ENCODE data around the gene ACIN1.

The ACIN1 gene

DNA sequence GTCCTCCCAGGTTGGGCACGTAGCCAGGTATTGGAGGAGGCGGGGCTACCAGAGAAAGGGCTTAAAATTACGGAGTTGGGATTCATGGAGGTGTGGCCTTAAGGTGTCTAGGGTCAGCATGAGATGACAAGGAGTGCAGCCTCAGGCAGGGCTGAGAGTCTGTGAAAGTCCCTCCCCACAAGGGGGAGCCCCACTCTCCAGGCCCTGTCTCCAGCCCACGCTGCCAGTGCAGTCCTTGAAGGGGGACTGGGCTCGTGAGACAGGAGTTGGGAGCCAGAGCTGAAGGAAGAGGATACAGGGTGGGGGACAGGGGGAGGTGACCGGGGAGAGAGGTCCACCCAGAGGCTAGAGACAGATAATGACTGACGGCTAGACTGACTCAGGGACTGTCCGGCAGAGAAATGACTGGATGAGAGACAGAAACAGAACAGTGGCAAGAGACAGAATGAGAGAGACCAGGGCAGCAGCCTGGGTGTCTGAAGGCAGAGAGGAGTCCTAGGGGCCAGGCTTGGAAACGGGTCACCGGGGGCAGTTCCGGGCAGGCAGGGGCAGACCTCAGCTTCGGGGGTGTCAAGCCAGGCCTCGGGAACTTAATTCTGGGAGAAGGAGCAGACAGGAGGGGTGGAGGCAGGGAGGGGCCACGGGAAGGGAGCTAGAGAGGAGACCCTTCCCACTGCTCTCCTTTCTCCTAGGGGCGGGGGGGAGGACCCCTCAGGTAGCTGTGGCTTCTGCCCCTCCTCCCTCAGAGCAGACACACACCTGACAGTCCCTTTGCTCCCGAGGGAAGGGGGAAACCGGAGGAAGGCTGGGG, 38.6 kb downstream of the ACIN1 start:
- DNase-seq, result peak; percentile 57

DNA sequence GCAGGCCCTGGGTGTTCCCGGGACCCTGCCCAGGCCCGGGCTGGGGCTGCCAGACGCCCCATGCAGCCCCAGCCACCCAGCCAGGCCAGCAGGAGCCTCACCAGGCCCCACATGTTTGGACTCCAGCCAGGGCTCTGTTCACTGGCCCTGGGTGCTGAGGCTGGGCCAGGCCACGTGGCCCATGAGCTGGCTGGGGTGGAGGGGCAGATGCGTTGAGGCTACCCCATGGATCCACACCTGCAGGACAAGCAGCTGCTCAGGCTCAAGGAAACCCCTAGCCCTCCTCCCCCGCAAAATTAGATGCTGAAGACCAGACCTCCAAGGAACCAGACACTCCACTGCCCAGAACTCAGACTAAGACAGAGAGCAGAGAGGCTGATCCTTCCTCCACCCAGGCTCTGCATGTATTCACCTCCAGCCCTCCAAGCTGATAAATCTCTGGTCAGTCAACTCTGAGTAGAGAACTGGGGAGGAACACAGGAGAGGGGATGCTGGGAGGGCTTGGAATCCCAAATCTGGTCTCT, 39.3 kb downstream of the ACIN1 start:
- no peak for DNase-seq

DNA sequence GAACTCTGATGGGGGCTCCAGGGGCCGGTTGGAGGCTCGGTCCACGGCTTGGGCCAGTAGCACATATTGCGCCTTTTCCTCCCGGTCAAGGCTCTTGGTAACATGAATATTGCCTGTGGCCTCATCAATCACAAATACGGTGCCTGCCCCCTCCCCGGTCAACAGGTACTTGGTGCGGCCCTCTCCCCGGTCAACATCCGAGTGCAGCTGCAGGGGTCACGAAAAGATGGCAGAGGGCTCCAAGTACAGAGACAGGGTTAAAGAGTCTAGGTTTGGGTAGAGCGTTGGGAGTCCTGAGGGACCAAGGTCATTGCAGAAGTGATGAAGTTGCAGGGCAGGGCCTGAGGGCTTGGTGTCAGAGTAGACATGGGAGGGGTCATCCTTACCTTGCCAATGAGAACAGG, 39.8 kb downstream of the ACIN1 start:
- DNase-seq, result no peak

DNA sequence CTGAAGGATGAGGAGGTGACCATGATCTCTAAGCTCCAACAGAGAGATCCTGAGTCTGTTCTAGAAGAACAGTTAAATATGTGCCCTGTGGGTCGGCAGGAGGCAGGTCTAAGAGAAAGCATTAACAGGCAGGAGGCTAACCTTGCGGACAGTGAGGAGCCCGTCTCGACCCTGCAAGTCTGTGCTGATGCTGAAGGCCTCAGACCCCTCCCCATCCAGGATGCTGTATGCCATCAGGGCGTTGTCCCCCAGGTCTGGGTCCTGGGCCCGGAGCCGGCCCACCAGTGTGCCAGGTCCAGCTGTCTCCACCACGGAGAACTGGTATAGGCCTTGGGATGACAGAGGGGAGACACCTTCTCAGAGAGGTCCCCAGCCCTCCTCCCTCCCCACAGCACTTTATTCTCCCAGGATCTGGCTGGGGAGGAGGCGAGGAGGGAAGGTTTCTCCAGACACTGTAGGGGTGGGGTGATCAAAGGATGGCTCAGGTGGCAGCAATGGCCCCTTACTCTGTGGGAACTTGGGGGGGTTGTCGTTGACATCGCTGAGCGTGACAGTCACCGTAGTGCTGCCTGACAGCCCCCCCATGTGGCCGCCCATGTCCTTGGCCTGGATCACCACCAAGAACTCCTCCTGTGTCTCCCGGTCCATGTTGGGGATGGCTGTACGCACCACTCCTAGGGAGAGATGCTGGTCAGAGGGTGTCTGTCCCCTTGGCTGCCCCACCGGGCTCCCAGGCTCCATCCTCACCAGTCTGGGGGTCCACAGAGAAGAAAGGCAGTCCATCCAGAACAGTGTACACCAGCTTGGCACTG, 40.7 kb downstream of the ACIN1 start:
- DNase-seq, result no peak

DNA sequence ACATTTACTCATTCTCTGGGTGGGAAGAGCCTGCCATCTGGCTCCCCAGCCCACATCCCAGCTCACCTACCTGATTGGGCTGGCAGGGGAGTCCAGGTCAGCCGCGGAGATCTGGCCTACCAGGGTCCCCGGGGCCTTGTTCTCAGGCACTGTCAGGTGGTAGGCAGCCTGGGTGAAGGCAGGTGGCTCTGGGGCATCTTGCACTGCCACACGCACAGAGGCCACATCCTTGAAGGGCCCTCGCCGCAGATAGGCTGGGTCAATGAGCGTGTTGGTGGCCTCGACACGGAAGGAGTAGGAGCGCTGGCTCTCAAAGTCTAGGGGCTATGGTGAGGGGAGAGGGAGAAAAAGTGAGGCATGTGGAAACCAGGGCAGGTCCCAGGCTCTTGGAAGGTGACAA, 41.5 kb downstream of the ACIN1 start:
- no peak for DNase-seq

DNA sequence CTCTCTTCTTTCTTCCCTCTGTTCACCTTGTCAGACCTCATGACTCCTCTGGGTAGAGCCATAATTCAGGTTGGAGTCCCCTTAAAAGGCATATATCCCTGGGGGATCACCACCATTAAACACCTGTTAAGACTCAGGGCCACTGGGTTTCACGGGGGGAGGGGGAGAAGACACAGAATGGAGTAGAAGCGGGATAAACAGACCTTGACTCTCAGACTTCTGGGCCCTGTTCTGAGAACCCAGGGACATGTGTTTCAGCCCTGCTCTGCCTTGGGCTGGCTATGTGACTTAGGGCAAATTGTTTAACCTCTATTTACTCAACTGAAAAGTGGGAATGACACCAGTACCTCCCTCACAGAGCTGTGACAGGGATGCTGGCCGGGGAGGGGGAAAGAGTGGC, 42.3 kb downstream of the ACIN1 start:
- DNase-seq, result no peak

DNA sequence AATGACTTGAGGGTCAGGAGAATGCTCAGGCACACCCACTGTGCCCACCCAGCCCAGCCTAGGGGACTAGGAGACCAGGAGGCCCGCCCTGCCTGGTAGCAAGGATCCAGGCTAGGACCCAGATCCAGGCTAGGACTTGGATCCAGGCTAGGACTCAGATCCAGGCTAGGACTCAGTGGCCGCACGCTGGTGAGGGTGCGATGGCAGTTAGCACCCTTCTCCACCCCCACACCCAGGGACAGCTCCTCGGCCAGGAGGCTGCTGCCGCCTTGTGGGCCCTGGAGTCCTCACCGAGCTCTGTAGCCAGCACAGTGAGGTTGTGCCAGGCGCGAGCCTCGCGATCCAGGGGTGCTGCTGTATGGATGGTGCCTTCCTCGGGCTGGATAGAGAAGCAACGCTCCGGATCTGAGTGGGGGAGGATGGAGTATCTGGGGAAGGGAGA, 42.7 kb downstream of the ACIN1 start:
- no peak for DNase-seq

DNA sequence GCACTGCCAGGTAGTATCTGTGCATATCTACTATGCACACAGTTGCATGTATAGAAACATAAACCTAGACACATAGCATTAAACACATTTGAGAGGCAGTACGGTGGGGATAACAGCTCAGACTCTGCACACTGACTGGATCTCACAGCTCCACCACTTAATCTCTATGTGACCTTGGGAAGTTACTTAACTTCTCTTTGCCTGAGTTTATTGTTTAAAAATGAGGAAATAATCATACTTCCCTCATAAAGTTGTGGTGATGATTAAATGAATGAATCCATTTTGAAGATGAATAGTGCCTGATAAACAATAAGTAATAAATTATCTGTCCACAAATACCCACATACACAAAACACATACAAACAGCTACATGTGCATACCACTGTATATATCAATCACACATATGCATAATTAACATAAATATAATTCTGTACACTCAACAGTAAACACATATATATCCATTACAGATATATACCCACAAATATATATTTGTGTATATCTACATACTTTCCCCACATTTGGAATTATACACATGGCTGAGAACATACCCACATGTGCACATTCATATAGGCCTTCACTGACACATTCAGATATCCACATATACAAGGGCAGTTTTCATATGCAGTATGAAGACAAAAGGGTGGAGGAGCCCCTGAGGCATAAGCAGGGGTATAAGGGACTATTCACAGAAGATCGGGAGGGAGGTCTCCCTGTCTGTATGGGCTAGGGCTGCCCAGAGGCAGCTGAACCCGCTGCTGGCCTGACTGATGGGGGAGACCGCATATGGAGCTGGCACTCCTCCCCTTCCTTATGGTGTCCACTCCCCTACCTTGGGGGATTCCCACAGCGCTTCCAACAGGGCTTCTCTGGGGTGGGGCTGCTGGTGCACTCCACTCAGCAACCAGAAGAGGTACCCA, 43.5 kb downstream of the ACIN1 start:
- DNase-seq, result no peak

DNA sequence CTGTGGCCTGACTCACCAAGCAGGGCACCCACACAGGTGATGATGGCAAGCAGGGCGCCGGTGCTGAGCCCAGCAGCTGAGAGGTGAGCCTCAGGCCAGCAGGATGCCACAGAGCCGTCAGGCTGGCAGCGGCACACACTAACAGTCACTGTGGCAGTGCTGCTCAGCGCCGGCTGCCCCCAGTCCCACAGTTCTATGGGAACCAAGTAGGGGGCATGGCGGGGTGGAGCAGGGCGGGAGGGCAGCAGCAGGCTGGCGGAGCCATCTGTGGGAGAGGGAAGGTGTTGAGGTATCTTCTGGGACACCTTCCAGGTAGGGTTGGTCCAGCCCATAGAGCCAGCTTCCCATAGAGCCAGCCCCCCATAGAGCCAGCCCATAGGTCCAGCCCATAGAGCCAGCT, 45.9 kb downstream of the ACIN1 start:
- DNase-seq, result no peak

DNA sequence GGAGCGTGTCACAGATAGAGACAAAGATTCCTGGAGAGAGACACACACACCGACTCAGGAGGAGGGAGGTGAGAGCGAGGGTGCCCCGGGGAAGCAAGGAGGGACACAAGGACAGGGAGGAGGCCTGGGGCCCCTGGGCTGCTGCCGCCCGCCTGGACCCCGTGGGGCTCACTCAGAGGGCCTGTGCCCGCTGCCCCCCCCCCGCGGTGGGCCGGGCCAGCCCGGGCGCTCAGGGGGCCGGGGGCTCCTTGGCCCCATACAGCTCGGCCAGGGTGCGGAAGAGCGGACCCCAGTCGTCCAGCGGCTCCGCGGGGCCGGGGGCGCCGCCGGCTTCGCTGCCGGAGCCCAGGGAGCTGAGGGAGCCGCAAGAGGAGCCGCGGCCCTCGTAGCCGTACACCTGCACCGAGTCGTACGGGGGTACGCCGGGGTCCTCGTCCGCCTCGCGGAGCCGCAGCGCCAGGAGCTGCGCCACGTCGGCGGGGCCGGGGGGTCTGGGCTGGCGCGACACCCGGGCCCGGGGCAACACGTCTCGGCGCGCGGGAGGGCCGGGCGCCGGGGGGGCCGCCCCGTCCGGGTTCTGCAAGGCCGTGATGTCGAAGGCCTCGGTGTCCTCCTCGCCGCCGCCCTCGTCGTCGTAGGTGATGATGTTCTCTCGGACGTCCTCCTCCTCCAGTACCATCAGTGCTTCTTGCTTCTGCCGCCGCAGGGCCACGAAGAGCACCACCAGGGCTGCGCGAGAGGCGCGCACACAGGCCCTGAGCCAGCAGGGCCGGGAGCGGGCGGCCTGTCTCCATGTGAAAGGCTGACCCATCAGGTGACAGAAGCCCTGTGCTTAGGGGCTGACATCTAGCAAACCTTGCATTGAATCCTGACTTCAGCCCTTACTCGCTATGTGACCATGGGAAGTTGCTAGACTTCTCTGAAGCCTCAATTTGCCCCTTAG, 46.9 kb downstream of the ACIN1 start:
- no peak for DNase-seq

DNA sequence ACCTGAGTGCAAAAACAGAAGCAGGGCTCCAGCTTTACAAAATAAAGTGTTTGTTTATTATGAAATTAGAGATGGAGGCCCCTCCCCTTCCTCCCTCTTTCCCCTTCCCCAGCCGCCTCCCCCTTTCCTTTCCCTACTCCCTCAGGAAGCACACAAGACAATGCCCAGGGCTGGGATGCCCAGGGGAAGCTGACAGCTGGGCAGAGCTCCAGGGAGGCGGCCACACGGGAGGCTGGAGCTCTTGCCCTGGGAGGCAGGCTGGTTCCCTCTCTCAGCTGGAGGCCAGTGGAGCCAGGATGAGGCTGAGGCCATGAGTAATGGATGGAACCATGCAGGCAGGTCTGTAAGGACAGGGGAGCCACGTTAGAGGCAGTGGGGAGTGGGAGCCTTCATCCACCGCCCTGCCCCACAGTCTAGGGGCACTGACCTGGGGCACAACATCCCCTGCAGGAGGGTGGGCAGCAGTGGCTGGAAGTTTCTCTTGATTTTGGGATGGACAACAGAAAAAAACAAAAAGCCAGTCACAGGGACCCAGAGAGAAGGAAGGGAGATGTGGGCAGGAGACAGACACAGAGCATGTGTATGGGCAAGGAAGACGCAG, 47.8 kb downstream of the ACIN1 start:
- no peak for DNase-seq

DNA sequence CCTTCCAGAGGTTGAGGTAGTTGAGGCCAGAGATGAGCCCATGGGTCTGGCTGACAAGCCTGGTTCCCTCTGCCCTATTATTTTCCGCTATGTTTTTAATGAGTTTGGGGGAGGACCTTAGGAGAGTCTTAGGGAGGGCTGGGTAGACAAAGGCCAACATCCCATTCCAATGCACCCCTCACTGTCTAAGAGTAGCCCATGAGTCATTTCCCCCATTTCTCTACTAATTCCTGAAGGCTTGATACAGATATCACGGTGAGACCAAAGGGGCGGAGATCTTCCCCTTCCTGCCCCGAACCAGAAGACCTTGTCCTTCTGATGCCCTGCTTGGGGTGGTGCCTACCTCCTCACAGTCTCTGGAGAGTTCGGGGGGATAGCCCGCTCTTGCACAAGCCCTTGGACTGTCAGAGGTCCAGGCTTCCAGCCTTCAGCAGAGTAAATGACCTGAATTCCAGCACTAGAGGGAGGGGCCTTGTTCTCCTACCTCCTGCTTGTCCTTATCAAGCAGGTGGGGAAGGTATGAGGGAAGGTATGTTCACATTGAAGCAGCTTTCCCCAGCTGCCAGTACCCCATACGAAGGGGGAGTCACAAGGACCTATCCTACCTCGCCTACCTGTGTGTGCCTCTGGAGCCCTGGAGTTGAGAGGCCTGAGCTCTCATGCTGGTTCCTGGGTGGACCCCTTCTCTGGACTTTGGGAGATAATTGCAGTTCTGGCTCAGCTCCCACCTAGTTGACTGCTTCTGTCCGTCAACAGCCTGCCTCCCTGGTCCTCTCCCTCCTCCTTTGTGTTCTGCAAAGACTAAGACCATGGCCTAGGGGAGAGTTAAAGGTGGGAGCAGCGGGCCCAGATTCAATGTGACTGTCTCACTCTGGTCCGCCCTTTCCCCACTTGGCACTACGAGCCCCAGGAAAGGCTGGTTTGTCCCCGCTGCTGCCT, 49.2 kb downstream of the ACIN1 start:
- no peak for DNase-seq

DNA sequence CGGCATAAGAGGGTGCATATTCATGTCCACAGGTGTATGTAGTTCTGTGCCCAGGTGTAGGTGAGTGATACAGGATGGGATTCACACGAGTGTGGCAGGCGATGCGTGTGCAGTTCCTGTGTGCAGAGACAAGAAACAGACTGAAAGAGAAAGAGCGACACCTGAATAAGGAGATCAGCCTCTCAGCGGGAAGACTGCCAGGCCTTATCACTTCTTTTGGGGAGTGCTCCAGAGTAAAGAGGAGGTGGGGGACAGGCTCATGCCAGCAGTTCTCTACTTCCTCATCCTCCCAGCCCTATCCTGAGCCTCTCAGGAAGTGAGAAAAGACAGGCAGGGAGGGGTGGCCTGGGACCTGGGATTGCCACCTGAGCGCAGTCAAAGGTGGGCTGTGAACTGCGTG, 50.1 kb downstream of the ACIN1 start:
- DNase-seq, result no peak

DNA sequence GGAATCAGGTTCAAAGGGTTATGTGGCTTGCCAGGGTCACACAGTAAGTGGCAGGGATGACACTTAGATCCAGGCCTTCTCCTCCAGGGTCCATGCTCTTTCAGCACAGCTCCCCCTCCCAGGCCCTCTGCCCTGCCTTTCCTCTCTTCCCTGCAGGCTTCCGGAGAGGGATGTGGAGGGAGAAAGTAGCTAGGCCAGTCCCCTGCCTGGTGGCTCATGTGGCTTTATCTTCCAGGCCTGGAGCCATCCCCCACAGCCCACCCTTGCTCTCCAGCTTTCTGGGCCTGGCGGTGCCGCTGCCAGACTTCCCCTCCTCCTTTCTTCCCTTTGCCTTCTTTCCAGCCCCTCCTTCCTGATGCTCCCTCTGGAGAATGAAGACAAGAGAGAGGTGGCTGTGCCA, 51.2 kb downstream of the ACIN1 start:
- DNase-seq, result no peak

DNA sequence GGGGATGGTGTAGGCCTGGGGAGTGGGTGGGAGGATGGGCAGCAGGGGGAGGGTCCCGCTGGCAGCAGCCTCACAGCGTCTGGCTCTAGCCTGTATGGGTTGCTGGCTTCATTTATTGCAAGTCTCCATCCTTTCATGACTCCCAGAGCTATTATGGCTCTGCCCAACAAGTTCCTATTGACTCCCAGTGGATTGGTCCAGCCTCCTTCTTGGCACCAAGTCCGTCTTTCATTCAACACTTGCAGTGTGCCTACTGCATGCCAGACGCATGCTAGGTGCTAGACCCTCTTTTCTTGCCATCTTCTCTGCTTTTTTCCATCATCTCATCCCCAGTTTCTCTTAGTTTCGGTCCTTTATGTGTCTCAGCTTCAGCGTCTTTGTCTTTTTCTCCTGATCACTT, 51.8 kb downstream of the ACIN1 start:
- no peak for DNase-seq

DNA sequence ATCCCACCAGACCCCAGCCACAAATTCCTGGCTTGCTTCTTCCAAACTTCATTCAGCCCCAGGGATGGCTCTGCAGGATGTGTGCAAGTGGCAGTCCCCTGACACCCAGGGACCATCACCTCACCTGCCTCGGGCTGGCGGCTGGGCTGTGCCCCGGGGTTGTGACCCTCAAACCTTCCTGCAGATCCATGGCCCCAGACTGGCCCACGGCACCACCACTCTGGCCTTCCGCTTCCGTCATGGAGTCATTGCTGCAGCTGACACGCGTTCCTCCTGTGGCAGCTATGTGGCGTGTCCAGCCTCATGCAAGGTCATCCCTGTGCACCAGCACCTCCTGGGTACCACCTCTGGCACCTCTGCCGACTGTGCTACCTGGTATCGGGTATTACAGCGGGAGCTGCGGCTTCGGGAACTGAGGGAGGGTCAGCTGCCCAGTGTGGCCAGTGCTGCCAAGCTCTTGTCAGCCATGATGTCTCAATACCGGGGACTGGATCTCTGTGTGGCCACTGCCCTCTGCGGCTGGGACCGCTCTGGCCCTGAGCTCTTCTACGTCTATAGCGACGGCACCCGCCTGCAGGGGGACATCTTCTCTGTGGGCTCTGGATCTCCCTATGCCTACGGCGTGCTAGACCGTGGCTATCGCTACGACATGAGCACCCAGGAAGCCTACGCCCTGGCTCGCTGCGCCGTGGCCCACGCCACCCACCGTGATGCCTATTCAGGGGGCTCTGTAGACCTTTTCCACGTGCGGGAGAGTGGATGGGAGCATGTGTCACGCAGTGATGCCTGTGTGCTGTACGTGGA, 52.6 kb downstream of the ACIN1 start, which contains the start of gene PSMB11:
PSMB11 (plus strand) TSS at position 51 of the 804 bp plus-strand sequence; CDS start at position 65, 14 bp downstream.
- DNase-seq, result no peak

DNA sequence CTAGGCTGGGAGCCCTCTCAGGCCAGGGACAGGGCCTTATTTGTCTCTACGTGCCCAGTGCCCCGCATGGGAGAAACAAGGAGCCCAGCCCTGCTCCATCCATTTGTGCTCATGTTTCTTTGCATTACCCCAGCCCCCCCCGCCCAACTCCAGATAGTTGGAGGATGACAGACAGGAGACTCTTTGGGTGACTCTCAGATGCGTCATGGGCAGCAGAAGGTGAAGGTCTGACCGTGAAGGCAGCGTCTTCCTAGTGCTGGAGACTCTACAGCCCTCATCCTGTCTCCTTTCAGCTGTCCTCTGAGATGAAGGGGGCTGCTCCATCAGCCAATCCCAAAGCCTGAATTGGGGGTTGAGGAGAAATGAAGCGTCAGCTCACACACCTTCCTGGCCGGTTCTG, 53.2 kb downstream of the ACIN1 start:
- DNase-seq, result no peak

DNA sequence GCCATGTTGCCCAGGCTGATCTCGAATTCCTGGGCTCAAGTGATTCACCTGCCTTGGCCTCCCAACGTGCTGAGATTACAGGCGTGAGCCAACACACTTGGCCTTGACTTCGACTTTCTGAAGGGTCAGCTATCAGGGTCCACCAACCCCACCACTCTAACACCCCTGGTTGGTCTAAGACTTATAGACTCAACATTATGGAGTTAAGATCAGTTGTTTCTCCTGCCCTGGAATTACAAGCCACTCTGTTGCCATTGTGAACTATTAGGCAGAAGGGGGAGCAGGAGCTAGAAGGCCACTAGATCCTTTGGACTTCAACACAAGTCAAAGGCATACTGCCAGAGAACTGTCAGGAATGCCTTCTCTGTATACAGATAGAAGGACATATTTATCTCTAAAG, 54.8 kb downstream of the ACIN1 start:
- DNase-seq, result no peak
